HCT116 (cell line): ENCODE data around the gene TYRO3. TPM values are rescaled to one million over a fixed set of nuclear protein-coding genes. Genes with fewer than 3 reads are reported as not detected.

ENCODE experiments used
- ATAC-seq: fragments of 200-7000 bp; cut with Tn5 transposase; 2 replicates; pipeline ENCODE4 v1.9.1; 2020; ENCODE audit warnings: mild to moderate bottlenecking, moderate library complexity
- BruUV-seq: library from RNA; stranded (reverse); fragments of 400-500 nt; replicated peaks from 2 replicates; lab custom pipeline; 2021; lab: Mats Ljungman, UMichigan
- CTCF ChIA-PET: fragments of 300-600 bp; sonication (Branson Sonifier 250); formaldehyde crosslinking; loops from one replicate; lab custom pipeline; 2021; ENCODE audit warnings: antibody characterized with exemption; lab: Charles Lee
- POLR2A ChIA-PET: fragments of 300-600, 350-600 bp; sonication (Branson Sonifier 250); formaldehyde crosslinking; loops from one replicate; lab custom pipeline; 2021; ENCODE audit warnings: antibody characterized with exemption; lab: Charles Lee
- RAD21 ChIA-PET, 2 experiments: fragments of 300-600 bp; sonication (Branson Sonifier 250); formaldehyde crosslinking; loops; one replicate each; lab custom pipeline; 2023; ENCODE audit warnings: low total read pairs in 2 of 2; ENCODE audit not compliant: uncharacterized antibody in 2 of 2, unreplicated experiment in 2 of 2, low non-redundant PET in 1 of 2; lab: Charles Lee
- DNase-seq: peaks from one replicate; pipeline ENCODE4 v3.0.0-alpha.2; 2010; ENCODE audit warnings: low read depth, low spot score
- H2AFZ ChIP-seq: fragments of 200-600 bp; shearing (Covaris generic), sonication (generic); 2 replicates; pipeline ENCODE4 v1.6.1; 2017; ENCODE audit warnings: low read depth, mixed run types, mixed read lengths, antibody characterized with exemption, low read length; ENCODE audit not compliant: poor library complexity, severe bottlenecking
- H3K27ac ChIP-seq: 2 replicates; pipeline ENCODE4 v1.5.1; 2012; ENCODE audit warnings: low read depth, low read length
- H3K27me3 ChIP-seq: fragments of 200-600 bp; sonication (generic); 2 replicates; pipeline ENCODE4 v1.6.1; 2016; ENCODE audit warnings: mixed run types, low read length, mixed read lengths; ENCODE audit not compliant: insufficient read depth
- H3K36me3 ChIP-seq, 2 experiments: fragments of 200-500 bp in 1 of 2; fragments of 200-600 bp in 1 of 2; sonication (Bioruptor generic) in 1 of 2; sonication (generic) in 1 of 2; 2 replicates each; pipeline versions ENCODE4 v1.5.1 to v1.6.1; 2014 to 2016; ENCODE audit warnings: low read length in 2 of 2, inconsistent platforms in 1 of 2, mixed read lengths in 1 of 2, mixed run types in 1 of 2; ENCODE audit not compliant: insufficient read depth in 2 of 2, control insufficient read depth in 1 of 2
- H3K4me1 ChIP-seq, 2 experiments: fragments of 200-600 bp in 1 of 2; sonication (generic) in 1 of 2; 2 replicates each; pipeline versions ENCODE4 v1.5.1 to v1.6.1; 2012 to 2017; ENCODE audit warnings: low read length in 2 of 2, inconsistent platforms in 1 of 2, mild to moderate bottlenecking in 1 of 2, mixed read lengths in 1 of 2, mixed run types in 1 of 2, moderate library complexity in 1 of 2; ENCODE audit not compliant: insufficient read depth in 2 of 2, control insufficient read depth in 1 of 2
- H3K4me2 ChIP-seq: fragments of 200-600 bp; sonication (generic); 2 replicates; pipeline ENCODE4 v1.6.1; 2017; ENCODE audit warnings: mixed run types, low read length, mixed read lengths
- H3K4me3 ChIP-seq, 2 experiments: fragments of 200-600 bp in 1 of 2; sonication (generic) in 1 of 2; replicated peaks in 1 of 2; 2 replicates each; pipeline ENCODE4 v1.5.1; 2011 to 2016; ENCODE audit warnings: low read length in 2 of 2, control low read depth in 1 of 2, low read depth in 1 of 2, mild to moderate bottlenecking in 1 of 2, mixed read lengths in 1 of 2, mixed run types in 1 of 2
- H3K79me2 ChIP-seq: fragments of 200-600 bp; sonication (generic); 2 replicates; pipeline ENCODE4 v1.6.1; 2017; ENCODE audit warnings: mild to moderate bottlenecking, mixed run types, low read length, moderate library complexity, mixed read lengths; ENCODE audit not compliant: insufficient read depth
- H3K9ac ChIP-seq: fragments of 200-600 bp; sonication (generic); 2 replicates; pipeline ENCODE4 v1.6.1; 2016; ENCODE audit warnings: low read length, mixed read lengths
- H3K9me2 ChIP-seq: fragments of 200-600 bp; sonication (generic), shearing (Covaris generic); 2 replicates; pipeline ENCODE4 v1.6.1; 2017; ENCODE audit warnings: mixed run types, mild to moderate bottlenecking, moderate library complexity; ENCODE audit not compliant: insufficient read depth
- H3K9me3 ChIP-seq, 2 experiments: fragments of 200-500 bp in 1 of 2; fragments of 200-600 bp in 1 of 2; sonication (Bioruptor generic) in 1 of 2; sonication (generic) in 1 of 2; 2 replicates each; pipeline ENCODE4 v1.6.1; 2014 to 2017; ENCODE audit warnings: low read length in 2 of 2, mixed read lengths in 2 of 2, inconsistent platforms in 1 of 2, low read depth in 1 of 2, mild to moderate bottlenecking in 1 of 2, mixed run types in 1 of 2, moderate library complexity in 1 of 2; ENCODE audit not compliant: control insufficient read depth in 1 of 2, insufficient read depth in 1 of 2
- H4K20me1 ChIP-seq: fragments of 200-600 bp; sonication (generic), shearing (Covaris generic); 2 replicates; pipeline ENCODE4 v1.6.1; 2017; ENCODE audit warnings: mixed run types, mild to moderate bottlenecking, moderate library complexity; ENCODE audit not compliant: insufficient read depth
- CBX3 ChIP-seq: IDR thresholded peaks from 2 replicates; pipeline ENCODE4 v1.6.1; 2012; ENCODE audit warnings: low read depth
- CTCF ChIP-seq, 3 experiments: fragments of 200-600 bp in 1 of 3; sonication (generic) in 1 of 3; IDR thresholded peaks in 2 of 3; conservative IDR thresholded peaks in 1 of 3; 2 replicates each; pipeline ENCODE4 v1.5.1; 2012 to 2017; ENCODE audit warnings: low read depth in 2 of 3, low read length in 2 of 3, antibody characterized with exemption in 1 of 3, borderline replicate concordance in 1 of 3, control low read depth in 1 of 3, mild to moderate bottlenecking in 1 of 3, mixed read lengths in 1 of 3, mixed run types in 1 of 3, moderate library complexity in 1 of 3; ENCODE audit not compliant: insufficient read depth in 1 of 3
- EGR1 ChIP-seq: IDR thresholded peaks from 2 replicates; pipeline ENCODE4 v1.6.1; 2012; ENCODE audit warnings: low read depth
- EZH2 ChIP-seq: fragments of 200-600 bp; sonication (generic); IDR thresholded peaks from 2 replicates; pipeline ENCODE4 v1.6.1; 2017; ENCODE audit warnings: antibody characterized with exemption, mixed run types
- FOSL1 ChIP-seq: IDR thresholded peaks from 2 replicates; pipeline ENCODE4 v1.6.1; 2012; ENCODE audit warnings: low read depth
- POLR2AphosphoS5 ChIP-seq: IDR thresholded peaks from 2 replicates; pipeline ENCODE4 v1.6.1; 2011; ENCODE audit warnings: mild to moderate bottlenecking, low read depth, low read length, moderate library complexity
- RAD21 ChIP-seq: IDR thresholded peaks from 2 replicates; pipeline ENCODE4 v1.6.1; 2012; ENCODE audit warnings: low read depth, mild to moderate bottlenecking
- SP1 ChIP-seq: IDR thresholded peaks from 2 replicates; pipeline ENCODE4 v1.6.1; 2012; ENCODE audit warnings: low read depth
- YY1 ChIP-seq: IDR thresholded peaks from 2 replicates; pipeline ENCODE4 v1.6.1; 2011; ENCODE audit warnings: low read length, low read depth, moderate library complexity, mild to moderate bottlenecking; ENCODE audit not compliant: insufficient replicate concordance; ENCODE audit errors: extremely low read depth
- intact Hi-C: fragments of 100-400 bp; cut with micrococcal nuclease; formaldehyde crosslinking; loops from 2 replicates; pipeline ENCODE4 v1.10.0; 2022
- total RNA-seq: library from RNA; stranded (reverse); gene quantifications from one replicate; pipeline ENCODE4 v1.2.1, GENCODE V29; 2021; ENCODE audit not compliant: unreplicated experiment

TYRO3 gene
- total RNA-seq, 1 experiment from 2014 or later = 34.6 TPM

GRCh38 chr15:41550066-41550775 is 8.8 kb upstream of the TYRO3 start:
- Histone ChIP-seq H3K9me3 (no peaks in the 10 kb centered on the region), H2AFZ (no peak overlapping the region), H3K9ac (no peak overlapping the region), H3K4me1 (peaks cover 7 to 16% of the 10 kb centered on the region in 2 experiments), H3K9me2 (no peaks in the 10 kb centered on the region), H3K4me3 (no peak overlapping the region), H3K27ac (no peak overlapping the region), H3K36me3 (no peaks in the 10 kb centered on the region)
- RAD21 ChIA-PET = no interaction called here
- BruUV-seq = no TSS peak
- DNase-seq = no peak
- intact Hi-C loops = no loop called here
- CTCF ChIA-PET = interaction anchor here (4.3 kb wide), 1 partner anchor 7 kb away, joined by 20 read pairs; no protein-coding TSS in a partner anchor
- TF ChIP-seq FOSL1 (no peak), CBX3 (no peak), POLR2AphosphoS5 (no peak), YY1 (no peak), SP1 (no peak), RAD21 (no peak), EGR1 (no peak), CTCF (IDR thresholded peaks at IDR 0.05 in 2 of 3, conservative IDR thresholded peaks at IDR 0.05 in 1 of 3; ENCODE audit: borderline replicate concordance in 1 of 3, insufficient read depth in 1 of 3, low read depth in 2 of 3, low read length in 2 of 3) (no peak), EZH2 (no peak)
- TF ChIP-seq, all 23 proteins: peak for 0
- POLR2A ChIA-PET = interaction anchor here (0.7 kb wide), 1 partner anchor 633 kb away, joined by 4 read pairs; no protein-coding TSS in a partner anchor
- Histone ChIP-seq H3K79me2 (no peaks in the 10 kb centered on the region), H3K4me2 (no peak overlapping the region), H3K27me3 (no peaks in the 10 kb centered on the region), H4K20me1 (no peaks in the 10 kb centered on the region)
- ATAC-seq = no peak
